K562 (cell line): ENCODE measurements around the gene PDCD6IP. TPM values are rescaled to one million over a fixed set of nuclear protein-coding genes. Genes with fewer than 3 reads are reported as not detected.

Source experiments
- ARID2 ChIP-seq: fragments of 450-650 bp; IDR thresholded peaks from 2 replicates; pipeline ENCODE4 v1.6.1; 2017; ENCODE audit warnings: antibody characterized with exemption, mild to moderate bottlenecking
- BCLAF1 ChIP-seq, 2 experiments: fragments of 450-650 bp in 1 of 2; IDR thresholded peaks; 2 replicates each; pipeline ENCODE4 v1.6.1; 2011 to 2017; ENCODE audit warnings: low read depth in 2 of 2, antibody characterized with exemption in 1 of 2, borderline replicate concordance in 1 of 2, low read length in 1 of 2, mild to moderate bottlenecking in 1 of 2, mixed read lengths in 1 of 2; ENCODE audit not compliant: control insufficient read depth in 1 of 2
- CCAR2 ChIP-seq: fragments of 200-400 bp; formaldehyde crosslinking; IDR thresholded peaks from 2 replicates; pipeline ENCODE4 v1.6.1; 2017; ENCODE audit warnings: mild to moderate bottlenecking, low read depth, low read length
- CHD2 ChIP-seq: IDR thresholded peaks from 2 replicates; pipeline ENCODE4 v1.6.1; 2011; ENCODE audit warnings: low read depth, low read length
- CREM ChIP-seq: IDR thresholded peaks from 2 replicates; pipeline ENCODE4 v1.6.1; 2014; ENCODE audit warnings: antibody characterized with exemption, low read depth
- DDX20 ChIP-seq: fragments of 450-650 bp; IDR thresholded peaks from 2 replicates; pipeline ENCODE4 v1.6.1; 2016; ENCODE audit warnings: missing genetic modification characterization, low read depth, mild to moderate bottlenecking, missing compliant biosample characterization, moderate library complexity
- EGR1 ChIP-seq: fragments of 450-650 bp; conservative IDR thresholded peaks from 2 replicates; pipeline ENCODE4 v1.6.1; 2017; ENCODE audit warnings: mild to moderate bottlenecking
- GABPB2 ChIP-seq: fragments of 250-450 bp; sonication (Bioruptor Pico); conservative IDR thresholded peaks from 2 replicates; pipeline ENCODE4 v1.5.1; 2021; ENCODE audit warnings: mild to moderate bottlenecking
- HMGN3 ChIP-seq: IDR thresholded peaks from 2 replicates; pipeline ENCODE4 v1.6.1; 2011; ENCODE audit warnings: borderline replicate concordance, low read depth, mild to moderate bottlenecking, mixed read lengths, low read length; ENCODE audit not compliant: insufficient read length; ENCODE audit errors: extremely low read depth
- IRF2 ChIP-seq: sonication (generic); formaldehyde crosslinking; IDR thresholded peaks from 2 replicates; pipeline ENCODE4 v1.8.1; 2022; ENCODE audit warnings: mild to moderate bottlenecking, missing genetic modification reagents
- KDM4B ChIP-seq, 2 experiments: fragments of 450-650 bp in 1 of 2; sonication (generic) in 1 of 2; IDR thresholded peaks; 2 replicates each; pipeline ENCODE4 v1.6.1; 2016 to 2017; ENCODE audit warnings: borderline replicate concordance in 2 of 2, antibody characterized with exemption in 1 of 2, low read depth in 1 of 2, mild to moderate bottlenecking in 1 of 2
- OTX1 ChIP-seq: fragments of 450-650 bp; formaldehyde crosslinking; IDR thresholded peaks from 2 replicates; pipeline ENCODE4 v1.4.0; 2022; ENCODE audit warnings: mild to moderate bottlenecking
- PHF21A ChIP-seq: fragments of 450-650 bp; IDR thresholded peaks from 2 replicates; pipeline ENCODE4 v1.6.1; 2017; ENCODE audit warnings: low read depth, borderline replicate concordance
- RBBP5 ChIP-seq: fragments of 200-600 bp; sonication (generic); IDR thresholded peaks from 2 replicates; pipeline ENCODE4 v1.6.1; 2012; ENCODE audit warnings: borderline replicate concordance, mild to moderate bottlenecking, low read length, control low read depth, inconsistent platforms; ENCODE audit not compliant: insufficient read depth, poor library complexity, severe bottlenecking
- SMC3 ChIP-seq: conservative IDR thresholded peaks from 2 replicates; pipeline ENCODE4 v1.6.1; 2011; ENCODE audit warnings: low read depth, low read length, improper control_type of control experiment; ENCODE audit not compliant: insufficient read depth
- SP2 ChIP-seq: IDR thresholded peaks from 2 replicates; pipeline ENCODE4 v1.6.1; 2011; ENCODE audit warnings: mild to moderate bottlenecking, low read depth, low read length, moderate library complexity; ENCODE audit not compliant: poor library complexity, severe bottlenecking; ENCODE audit errors: extremely low read depth
- SRF ChIP-seq, 2 experiments: fragments of 250-450, 450-650 bp in 1 of 2; sonication (Bioruptor Pico) in 1 of 2; sonication (generic) in 1 of 2; formaldehyde crosslinking; IDR thresholded peaks; 2 replicates each; pipeline versions ENCODE4 v1.5.0 to v1.5.1; 2020 to 2022; ENCODE audit warnings: mild to moderate bottlenecking in 1 of 2, missing genetic modification reagents in 1 of 2
- USF1 ChIP-seq: sonication (generic); formaldehyde crosslinking; IDR thresholded peaks from 2 replicates; pipeline ENCODE4 v1.9.0; 2022; ENCODE audit warnings: mild to moderate bottlenecking, missing genetic modification reagents
- XRCC5 ChIP-seq: fragments of 200-400 bp; formaldehyde crosslinking; IDR thresholded peaks from 2 replicates; pipeline ENCODE4 v1.6.1; 2017; ENCODE audit warnings: low read depth, mild to moderate bottlenecking, low read length
- ZBTB17 ChIP-seq: fragments of 450-650 bp; formaldehyde crosslinking; IDR thresholded peaks from 2 replicates; pipeline ENCODE4 v1.4.0; 2020; ENCODE audit warnings: mild to moderate bottlenecking
- ZC3H11A ChIP-seq: IDR thresholded peaks from 2 replicates; pipeline ENCODE4 v1.6.1; 2012; ENCODE audit warnings: low read depth, low read length, improper control_type of control experiment
- ZFP36 ChIP-seq: fragments of 150-350 bp; IDR thresholded peaks from 2 replicates; pipeline ENCODE4 v1.6.1; 2018; ENCODE audit warnings: low read length, low read depth; ENCODE audit not compliant: partially characterized antibody
- ZNF23 ChIP-seq: fragments of 250-450 bp; sonication (Bioruptor Pico); IDR thresholded peaks from 2 replicates; pipeline ENCODE4 v1.4.0; 2020; ENCODE audit warnings: mild to moderate bottlenecking
- ZNF316 ChIP-seq: fragments of 450-650 bp; IDR thresholded peaks from 2 replicates; pipeline ENCODE4 v1.6.1; 2016
- ZNF444 ChIP-seq: fragments of 250-450 bp; sonication (Bioruptor Pico); IDR thresholded peaks from 2 replicates; pipeline ENCODE4 v1.4.0; 2020; ENCODE audit warnings: mild to moderate bottlenecking, moderate library complexity
- ZNF780A ChIP-seq: fragments of 250-450 bp; sonication (Bioruptor Pico); IDR thresholded peaks from 2 replicates; pipeline ENCODE4 v1.5.0; 2021; ENCODE audit warnings: mild to moderate bottlenecking
- ZNF785 ChIP-seq: fragments of 250-450 bp; sonication (Bioruptor Pico); IDR thresholded peaks from 2 replicates; pipeline ENCODE4 v1.4.0; 2020; ENCODE audit warnings: mild to moderate bottlenecking
- polyA plus RNA-seq, 8 experiments: library from polyadenylated mRNA; depleted of rRNA in 4 of 8; stranded (reverse) in 5 of 8; unstranded in 3 of 8; fragments of >200 nt; fragmentation: Nextera tagmentation in 2 of 8; fragmentation: Illumina TruSeq in 1 of 8; extraction: Ambion mirVana in 2 of 8; extraction: Trizol in 1 of 8; gene quantifications; 2 replicates each; pipeline versions ENCODE4 v1.2.1 to v1.2.3, GENCODE V29; 2011 to 2014; ENCODE audit warnings: inconsistent platforms in 1 of 8, missing spikeins in 1 of 8
- total RNA-seq, 7 experiments: library from RNA; depleted of rRNA in 6 of 7; stranded (reverse); fragments of >200 nt in 6 of 7; fragmentation: Illumina TruSeq in 2 of 7; extraction: Trizol in 2 of 7; gene quantifications; 2 replicates each; pipeline versions ENCODE4 v1.2.1 to v1.2.3, GENCODE V29; 2011 to 2021; ENCODE audit warnings: low replicate concordance in 1 of 7

Gene PDCD6IP
- total and polyA plus RNA-seq, 9 of the 15 experiments (the other 6 are each of a cell fraction or from before 2014, with no cell fraction given), result 40.2 to 302 (median 122) TPM

GRCh38 chr3:33883951-33884561 is 85.6 kb downstream of the PDCD6IP start (continued):
- TF ChIP-seq BCLAF1 (IDR thresholded peaks at IDR 0.05; ENCODE audit: borderline replicate concordance in 1 of 2, control insufficient read depth in 1 of 2, low read depth in 2 of 2, low read length in 1 of 2), result no peak
- no peak for TF ChIP-seq SRF (CRISPR knock-in tag; IDR thresholded peaks at IDR 0.05)
- peak; percentile 93 for TF ChIP-seq SMC3
- no peak for TF ChIP-seq CREM
- no peak for TF ChIP-seq RBBP5
- 0 out of 2 replicates have a peak, but pooled peaks have one; percentile 8 for TF ChIP-seq PHF21A
- TF ChIP-seq ZC3H11A, result no peak
- TF ChIP-seq XRCC5, result peak; percentile 27; the same call in 1 of the 2 replicates
- no peak for TF ChIP-seq OTX1 (CRISPR knock-in tag)
- TF ChIP-seq ZBTB17 (CRISPR knock-in tag), result no peak
- peak; percentile 75 for TF ChIP-seq USF1 (CRISPR knock-in tag)
- 0 out of 4 replicates have a peak, but pooled peaks of 1 of the 2 experiments have one; percentile 36 for TF ChIP-seq KDM4B (IDR thresholded peaks at IDR 0.05; ENCODE audit: borderline replicate concordance in 2 of 2, low read depth in 1 of 2)
- no peak for TF ChIP-seq HMGN3
- TF ChIP-seq EGR1, result peak; percentile 68
- TF ChIP-seq ZNF23 (CRISPR knock-in tag), result no peak
- no peak for TF ChIP-seq DDX20 (tag)
- no peak for TF ChIP-seq IRF2 (CRISPR knock-in tag)
- TF ChIP-seq ZNF785, result no peak
- no peak for TF ChIP-seq ZNF780A
- no peak for TF ChIP-seq GABPB2 (CRISPR knock-in tag)
- peak; percentile 61; the same call in 1 of the 2 replicates for TF ChIP-seq ZNF316
- no peak for TF ChIP-seq SP2
- no peak for TF ChIP-seq ZNF444
- TF ChIP-seq ARID2, result peak; percentile 98
- TF ChIP-seq ZFP36, result no peak
- TF ChIP-seq CHD2, result no peak
- TF ChIP-seq CCAR2, result no peak
